AG04450 (cell line): ENCODE data around the gene SDHAF4. TPM values are rescaled to one million over a fixed set of nuclear protein-coding genes. Genes with fewer than 3 reads are reported as not detected.

ENCODE experiments used
- CTCF ChIA-PET: fragments of 300-600, 350-600 bp; formaldehyde crosslinking; extraction: SDS; loops from one replicate; lab custom pipeline; 2022; ENCODE audit warnings: antibody characterized with exemption, inconsistent platforms; lab: Charles Lee
- POLR2A ChIA-PET: fragments of 350-600 bp; formaldehyde crosslinking; extraction: SDS; loops from one replicate; lab custom pipeline; 2021; ENCODE audit warnings: antibody characterized with exemption, inconsistent platforms; lab: Yijun Ruan, JAX
- DNase-seq: peaks from one replicate; pipeline ENCODE4 v3.0.0-alpha.2; 2011; ENCODE audit warnings: low read depth, low spot score
- H3K27ac ChIP-seq: one replicate; pipeline ENCODE4 v1.5.1; 2012; ENCODE audit warnings: low read depth, low read length, control low read depth
- H3K27me3 ChIP-seq: one replicate; pipeline ENCODE4 v1.6.0; 2012; ENCODE audit warnings: low read length; ENCODE audit not compliant: control insufficient read depth, insufficient read depth
- H3K4me3 ChIP-seq: 2 replicates; pipeline ENCODE4 v1.5.1; 2011; ENCODE audit warnings: mild to moderate bottlenecking, low read depth, low read length, control low read depth
- H3K9me3 ChIP-seq: 2 replicates; pipeline ENCODE4 v1.5.1; 2012; ENCODE audit warnings: low read length; ENCODE audit not compliant: control insufficient read depth, insufficient read depth
- CTCF ChIP-seq: IDR thresholded peaks from 2 replicates; pipeline ENCODE4 v1.5.1; 2011; ENCODE audit warnings: low read depth, low read length, control low read depth, inconsistent platforms
- polyA plus RNA-seq: library from polyadenylated mRNA; depleted of rRNA; stranded (reverse); fragments of >200 nt; gene quantifications from 2 replicates; pipeline ENCODE4 v1.2.3, GENCODE V29; 2011

The SDHAF4 gene
- polyA plus RNA-seq, 1 experiment = 8.3 TPM

- no peak for DNase-seq
- POLR2A ChIA-PET = no interaction called here
- Histone ChIP-seq H3K9me3 (no peaks in the 10 kb centered on the region), H3K27me3 (no peaks in the 10 kb centered on the region), H3K4me3 (no peak overlapping the region), H3K27ac (no peak overlapping the region)
- CTCF ChIA-PET = no interaction called here
- no peak for TF ChIP-seq CTCF
Observed at GRCh38 chr6:70575899-70576495, 9.3 kb downstream of the SDHAF4 start.

- ChIA-PET CTCF (no interaction called here), POLR2A (no interaction called here)
- TF ChIP-seq CTCF = no peak
- no peak for DNase-seq
- Histone ChIP-seq H3K27ac (no peak overlapping the region), H3K27me3 (no peaks in the 10 kb centered on the region), H3K4me3 (no peak overlapping the region), H3K9me3 (no peaks in the 10 kb centered on the region)
Observed at GRCh38 chr6:70586114-70586513, 19.4 kb downstream of the SDHAF4 start.

GRCh38 chr6:70590400-70590799 is 23.7 kb downstream of the SDHAF4 start:
- no peak overlapping the region for H3K27ac ChIP-seq
- no peaks in the 10 kb centered on the region for H3K9me3 ChIP-seq
- POLR2A ChIA-PET = no interaction called here
- no peak for DNase-seq
- H3K27me3 ChIP-seq = no peaks in the 10 kb centered on the region
- TF ChIP-seq CTCF = no peak
- CTCF ChIA-PET = no interaction called here
- H3K4me3 ChIP-seq = no peak overlapping the region

GRCh38 chr6:70592391-70593117 is 25.8 kb downstream of the SDHAF4 start:
- no peak overlapping the region for H3K27ac ChIP-seq
- POLR2A ChIA-PET = no interaction called here
- CTCF ChIA-PET = no interaction called here

More at GRCh38 chr6:70592391-70593117, 25.8 kb downstream of the SDHAF4 start:
- DNase-seq = no peak
- H3K9me3 ChIP-seq = no peaks in the 10 kb centered on the region
- no peaks in the 10 kb centered on the region for H3K27me3 ChIP-seq
- no peak for TF ChIP-seq CTCF
- no peak overlapping the region for H3K4me3 ChIP-seq
